Transverse colon (tissue), 4 donors: Measurements from ENCODE around the gene ERICH2. TPM values are rescaled to one million over a fixed set of nuclear protein-coding genes. Genes with fewer than 3 reads are reported as not detected.

Source experiments
- DNase-seq: peaks from one replicate; pipeline ENCODE4 v3.0.0-alpha.2; 2019
- H3K27ac ChIP-seq, 4 donors: fragments of 200-600 bp; sonication (generic); 2 replicates each; pipeline ENCODE4 v1.5.1; 2016 to 2018; ENCODE audit warnings: inconsistent platforms in 4 of 4
- H3K27me3 ChIP-seq: fragments of 200-600 bp; sonication (generic); 2 replicates; pipeline ENCODE4 v1.5.1; 2017; ENCODE audit warnings: inconsistent platforms
- H3K36me3 ChIP-seq, 4 donors: fragments of 200-600 bp; sonication (generic); 2 replicates each; pipeline ENCODE4 v1.5.1; 2017 to 2019; ENCODE audit warnings: inconsistent platforms in 4 of 4
- H3K4me1 ChIP-seq, 4 donors: fragments of 200-600 bp; sonication (generic); 2 replicates each; pipeline ENCODE4 v1.5.1; 2017 to 2020; ENCODE audit warnings: inconsistent platforms in 4 of 4
- H3K4me3 ChIP-seq, 4 donors: fragments of 200-600 bp; sonication (generic); 1 replicate in 1 of 4; 2 replicates in 3 of 4; pipeline versions ENCODE4 v1.5.1 to v1.6.1; 2017 to 2019; ENCODE audit warnings: inconsistent platforms in 4 of 4
- H3K9me3 ChIP-seq, 2 donors: fragments of 200-600 bp; sonication (generic); 2 replicates each; pipeline ENCODE4 v1.5.1; 2017 to 2019; ENCODE audit warnings: inconsistent platforms in 2 of 2
- EP300 ChIP-seq: sonication (generic); formaldehyde crosslinking; IDR thresholded peaks from one replicate; pipeline ENCODE4 v1.6.1; 2017; ENCODE audit warnings: antibody characterized with exemption, low read depth
- POLR2A ChIP-seq: fragments of 450-650 bp; IDR thresholded peaks from one replicate; pipeline ENCODE4 v1.6.1; 2016; ENCODE audit warnings: antibody characterized with exemption, mild to moderate bottlenecking, moderate library complexity
- POLR2AphosphoS5 ChIP-seq, 3 donors: sonication (generic); formaldehyde crosslinking; IDR thresholded peaks; one replicate each; pipeline ENCODE4 v1.6.1; 2016; ENCODE audit warnings: antibody characterized with exemption in 3 of 3
- WGBS, 2 donors: methylation state at CpG; one replicate each; pipeline ENCODE4 v1.1.5; 2018; ENCODE audit warnings: low coverage in 1 of 2; 5-methylcytosine and 5-hydroxymethylcytosine counted together
- in situ Hi-C, 4 donors: fragments of 200-750 bp; cut with MboI; loops; one replicate each; pipeline versions ENCODE4 v1.15.0 to v1.15.1; 2017; ENCODE audit warnings: low sequenced_read_pairs in 3 of 4, low pct_ligation_motif_present in 1 of 4, low pct_unique_long_range_greater_than_20kb in 1 of 4
- intact Hi-C: fragments of 100-400 bp; cut with DNase I; formaldehyde crosslinking; loops from one replicate; pipeline ENCODE4 v1.15.1; 2023; ENCODE audit warnings: low total_unique reads
- total RNA-seq, 4 donors: library from RNA; depleted of rRNA; stranded (reverse); fragments of >200 nt; gene quantifications; one replicate each; pipeline ENCODE4 v1.1.0, GENCODE V29; 2016
- TF ChIP-seq, protein P1 (sequence below), 5 experiments: fragments of 200-600 bp in 3 of 5; fragments of 450-650 bp in 2 of 5; sonication (generic) in 3 of 5; IDR thresholded peaks; 1 replicate in 2 of 5; 2 replicates in 3 of 5; pipeline ENCODE4 v1.5.1; 2016 to 2017; ENCODE audit warnings: antibody characterized with exemption in 5 of 5, inconsistent platforms in 3 of 5, mild to moderate bottlenecking in 2 of 5, moderate library complexity in 1 of 5

ERICH2 gene
- total RNA-seq, 4 donors from 2014 or later: not detected

DNA sequence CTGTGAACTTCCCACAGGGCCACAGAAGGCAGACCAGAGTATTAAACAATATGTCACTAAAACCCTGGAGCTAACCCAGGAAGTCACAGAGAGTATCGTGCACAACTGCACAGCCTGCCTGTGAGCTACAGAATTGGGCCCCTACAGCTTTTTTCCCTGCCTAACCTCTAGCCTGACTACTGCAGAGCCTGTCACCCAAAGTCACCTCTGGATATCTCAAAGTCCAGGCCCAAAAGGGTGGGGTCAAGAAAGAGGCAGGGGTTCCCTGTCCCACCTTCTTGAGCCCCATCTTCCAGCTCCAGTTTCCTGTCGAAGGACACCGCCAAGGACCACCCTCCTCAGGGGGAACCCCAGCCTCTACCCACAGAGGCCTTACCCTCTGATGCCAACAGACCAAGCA lies 60.0 kb downstream of the ERICH2 start:
- intact Hi-C loops: no loop called here
- Histone ChIP-seq H3K27me3 (peaks cover 34% of the 10 kb centered on the region), H3K4me3 (no peak overlapping the region), H3K27ac (no peak overlapping the region), H3K4me1 (no peaks in the 10 kb centered on the region), H3K9me3 (no peaks in the 10 kb centered on the region), H3K36me3 (no peaks in the 10 kb centered on the region)
- DNase-seq: no peak
- no peak for TF ChIP-seq EP300
- TF ChIP-seq POLR2AphosphoS5 (IDR thresholded peaks at IDR 0.05): no peak
- TF ChIP-seq, protein P1, sequence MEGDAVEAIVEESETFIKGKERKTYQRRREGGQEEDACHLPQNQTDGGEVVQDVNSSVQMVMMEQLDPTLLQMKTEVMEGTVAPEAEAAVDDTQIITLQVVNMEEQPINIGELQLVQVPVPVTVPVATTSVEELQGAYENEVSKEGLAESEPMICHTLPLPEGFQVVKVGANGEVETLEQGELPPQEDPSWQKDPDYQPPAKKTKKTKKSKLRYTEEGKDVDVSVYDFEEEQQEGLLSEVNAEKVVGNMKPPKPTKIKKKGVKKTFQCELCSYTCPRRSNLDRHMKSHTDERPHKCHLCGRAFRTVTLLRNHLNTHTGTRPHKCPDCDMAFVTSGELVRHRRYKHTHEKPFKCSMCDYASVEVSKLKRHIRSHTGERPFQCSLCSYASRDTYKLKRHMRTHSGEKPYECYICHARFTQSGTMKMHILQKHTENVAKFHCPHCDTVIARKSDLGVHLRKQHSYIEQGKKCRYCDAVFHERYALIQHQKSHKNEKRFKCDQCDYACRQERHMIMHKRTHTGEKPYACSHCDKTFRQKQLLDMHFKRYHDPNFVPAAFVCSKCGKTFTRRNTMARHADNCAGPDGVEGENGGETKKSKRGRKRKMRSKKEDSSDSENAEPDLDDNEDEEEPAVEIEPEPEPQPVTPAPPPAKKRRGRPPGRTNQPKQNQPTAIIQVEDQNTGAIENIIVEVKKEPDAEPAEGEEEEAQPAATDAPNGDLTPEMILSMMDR (IDR thresholded peaks at IDR 0.05): no peak
- no peak for TF ChIP-seq POLR2A
- in situ Hi-C loops: no loop called here
- WGBS, 2 donors: 60 to 88% methylated on average over 1 to 3 of the region's 3 CpGs

DNA sequence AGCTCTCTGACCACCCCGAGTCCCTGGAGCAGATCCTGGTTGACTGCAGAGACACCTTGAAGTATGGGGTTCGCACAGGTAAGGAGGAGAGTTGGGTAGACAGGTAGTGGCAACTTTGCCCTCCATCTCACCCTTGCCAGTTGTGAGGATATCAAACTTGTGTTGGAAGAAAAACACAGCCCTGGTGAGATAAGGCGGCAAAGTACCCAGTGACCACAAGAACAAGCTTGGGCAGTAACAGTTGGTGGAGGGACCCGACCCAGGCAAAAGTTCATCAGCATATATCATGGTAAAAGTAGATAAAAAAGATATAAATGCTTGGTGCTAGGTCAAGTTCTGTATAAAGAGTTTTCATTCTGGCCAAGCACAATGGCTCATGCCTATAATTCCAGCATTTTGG lies 60.9 kb downstream of the ERICH2 start:
- no peaks in the 10 kb centered on the region for H3K36me3 ChIP-seq
- WGBS, 2 donors: 82 to 94% methylated on average over 3 to 4 of the region's 4 CpGs
- H3K9me3 ChIP-seq: no peaks in the 10 kb centered on the region
- intact Hi-C loops (no loop called here), in situ Hi-C loops (no loop called here)
- peaks cover 26% of the 10 kb centered on the region for H3K27me3 ChIP-seq
- no peaks in the 10 kb centered on the region for H3K4me1 ChIP-seq
- H3K27ac ChIP-seq: no peak overlapping the region
- DNase-seq: no peak
- H3K4me3 ChIP-seq: no peak overlapping the region
- TF ChIP-seq EP300 (no peak), POLR2AphosphoS5 (IDR thresholded peaks at IDR 0.05) (no peak), POLR2A (no peak)
- TF ChIP-seq, protein P1 (IDR thresholded peaks at IDR 0.05): no peak

DNA sequence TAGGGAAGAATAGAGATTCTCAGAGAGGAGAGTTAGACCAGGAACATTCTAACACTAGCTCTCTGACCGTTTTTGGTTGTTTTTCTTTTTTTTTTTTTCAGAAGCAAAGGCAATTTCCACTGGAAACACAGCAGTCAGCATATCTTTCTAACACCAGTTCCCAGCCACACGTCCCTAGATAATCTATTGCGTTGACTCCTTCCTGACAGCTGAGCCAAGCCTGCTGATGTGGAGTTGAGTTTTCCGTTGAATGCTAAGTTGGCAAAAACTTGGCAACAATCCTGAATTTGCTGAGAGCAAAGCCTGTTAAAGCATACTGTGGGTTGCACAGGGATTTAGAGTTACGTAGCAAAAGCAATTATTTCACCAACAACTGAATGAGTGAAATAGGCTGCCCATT lies 65.8 kb downstream of the ERICH2 start:
- no peaks in the 10 kb centered on the region for H3K9me3 ChIP-seq
- intact Hi-C loops (no loop called here), in situ Hi-C loops (no loop called here)
- H3K4me1 ChIP-seq: no peaks in the 10 kb centered on the region
- peaks cover 7% of the 10 kb centered on the region for H3K27me3 ChIP-seq
- WGBS, 2 donors: 65 to 74% methylated on average over 5 of the region's 5 CpGs
- TF ChIP-seq POLR2AphosphoS5 (IDR thresholded peaks at IDR 0.05): no peak
- TF ChIP-seq EP300: no peak
- TF ChIP-seq POLR2A: no peak
- TF ChIP-seq, protein P1 (IDR thresholded peaks at IDR 0.05): no peak
- H3K4me3 ChIP-seq: no peak overlapping the region
- H3K36me3 ChIP-seq: no peaks in the 10 kb centered on the region
- no peak overlapping the region for H3K27ac ChIP-seq
- DNase-seq: no peak

DNA sequence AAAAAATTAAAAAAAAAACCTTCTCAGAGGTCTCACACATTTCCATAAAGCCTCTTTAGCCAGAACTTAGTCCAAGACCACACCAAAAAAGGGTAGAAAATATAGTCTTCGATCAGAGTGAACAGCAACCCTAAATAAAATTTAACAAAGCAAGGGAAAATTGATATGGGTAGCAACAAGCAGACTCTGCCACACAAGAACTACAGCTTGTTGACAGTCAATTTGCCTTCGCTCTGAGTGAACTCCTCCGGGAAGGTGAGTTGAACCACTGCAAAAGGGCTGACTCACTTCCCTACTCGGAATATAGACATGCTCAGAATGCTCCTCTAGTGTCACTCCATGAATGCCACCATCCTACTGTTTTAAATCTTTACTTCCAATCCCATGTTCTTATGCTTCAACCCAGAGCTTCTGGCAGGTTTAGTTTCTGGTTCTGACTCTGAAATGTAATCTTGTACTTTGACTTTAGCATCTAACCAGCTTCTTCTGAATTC lies 70.6 kb downstream of the ERICH2 start:
- Histone ChIP-seq H3K4me1 (no peaks in the 10 kb centered on the region), H3K4me3 (no peak overlapping the region), H3K9me3 (no peaks in the 10 kb centered on the region), H3K27me3 (peaks cover 11% of the 10 kb centered on the region), H3K36me3 (no peaks in the 10 kb centered on the region), H3K27ac (no peak overlapping the region)
- intact Hi-C loops (no loop called here), in situ Hi-C loops (no loop called here)
- DNase-seq: no peak
- WGBS, 2 donors: 81% methylated on average over 3 to 4 of the region's 4 CpGs
- TF ChIP-seq POLR2AphosphoS5 (IDR thresholded peaks at IDR 0.05) (no peak), POLR2A (no peak), EP300 (no peak)
- TF ChIP-seq, protein P1 (IDR thresholded peaks at IDR 0.05): no peak
